Activated T-cell treated with anti-CD3 and anti-CD28 coated beads, Interleukin-2, amount 50 U/mL, for 24 hours (primary cell): ENCODE data around the gene CCDC80.

Experiments used
- DNase-seq: peaks from one replicate; pipeline ENCODE4 v3.0.0-alpha.2; 2020
- H3K27ac Mint-ChIP-seq: 2 replicates; pipeline ENCODE4 v1.8.0; 2020; ENCODE audit warnings: mild to moderate bottlenecking, mixed read lengths
- H3K27me3 Mint-ChIP-seq: 2 replicates; pipeline ENCODE4 v1.8.0; 2020; ENCODE audit warnings: mixed read lengths
- H3K36me3 Mint-ChIP-seq: 2 replicates; pipeline ENCODE4 v1.8.0; 2020; ENCODE audit warnings: low read depth, mixed read lengths
- H3K4me1 Mint-ChIP-seq: 2 replicates; pipeline ENCODE4 v1.8.0; 2020; ENCODE audit warnings: low read depth, mixed read lengths
- H3K4me3 Mint-ChIP-seq: 2 replicates; pipeline ENCODE4 v1.8.0; 2020; ENCODE audit warnings: mild to moderate bottlenecking, moderate library complexity, mixed read lengths
- H3K9me3 Mint-ChIP-seq: 2 replicates; pipeline ENCODE4 v1.8.0; 2020; ENCODE audit warnings: mixed read lengths

Gene CCDC80

GRCh38 chr3:112633191-112633590, 7.8 kb downstream of the CCDC80 start:
- no peak overlapping the region for H3K4me3 Mint-ChIP-seq
- no peaks in the 10 kb centered on the region for H3K36me3 Mint-ChIP-seq
- peaks cover 17% of the 10 kb centered on the region for H3K4me1 Mint-ChIP-seq
- no peaks in the 10 kb centered on the region for H3K27me3 Mint-ChIP-seq
- DNase-seq = no peak
- no peaks in the 10 kb centered on the region for H3K9me3 Mint-ChIP-seq
- no peak overlapping the region for H3K27ac Mint-ChIP-seq

GRCh38 chr3:112632596-112632995, 8.3 kb downstream of the CCDC80 start:
- peaks cover 17% of the 10 kb centered on the region for H3K4me1 Mint-ChIP-seq
- H3K36me3 Mint-ChIP-seq = no peaks in the 10 kb centered on the region
- H3K9me3 Mint-ChIP-seq = no peaks in the 10 kb centered on the region
- no peak overlapping the region for H3K27ac Mint-ChIP-seq
- DNase-seq = no peak
- no peak overlapping the region for H3K4me3 Mint-ChIP-seq
- H3K27me3 Mint-ChIP-seq = no peaks in the 10 kb centered on the region

- H3K4me1 Mint-ChIP-seq = peaks cover 17% of the 10 kb centered on the region
- no peaks in the 10 kb centered on the region for H3K9me3 Mint-ChIP-seq
Observed at GRCh38 chr3:112631257-112631656, 9.7 kb downstream of the CCDC80 start.

GRCh38 chr3:112629425-112629824, 11.5 kb downstream of the CCDC80 start:
- Mint-ChIP-seq H3K27ac (no peak overlapping the region), H3K36me3 (no peaks in the 10 kb centered on the region), H3K4me1 (peaks cover 6% of the 10 kb centered on the region)

More at GRCh38 chr3:112631257-112631656, 9.7 kb downstream of the CCDC80 start:
- no peaks in the 10 kb centered on the region for H3K27me3 Mint-ChIP-seq
- no peak overlapping the region for H3K4me3 Mint-ChIP-seq
- H3K27ac Mint-ChIP-seq = no peak overlapping the region
- DNase-seq = no peak
- no peaks in the 10 kb centered on the region for H3K36me3 Mint-ChIP-seq

GRCh38 chr3:112627919-112628466, 12.9 kb downstream of the CCDC80 start:
- no peak overlapping the region for H3K4me3 Mint-ChIP-seq
- H3K36me3 Mint-ChIP-seq = no peaks in the 10 kb centered on the region
- no peak for DNase-seq
- no peaks in the 10 kb centered on the region for H3K9me3 Mint-ChIP-seq
- no peak overlapping the region for H3K27ac Mint-ChIP-seq
- H3K4me1 Mint-ChIP-seq = peaks cover 6% of the 10 kb centered on the region
- H3K27me3 Mint-ChIP-seq = peaks cover 10% of the 10 kb centered on the region

More at GRCh38 chr3:112629425-112629824, 11.5 kb downstream of the CCDC80 start:
- H3K4me3 Mint-ChIP-seq = no peak overlapping the region
- no peak for DNase-seq
- peaks cover 2% of the 10 kb centered on the region for H3K27me3 Mint-ChIP-seq
- H3K9me3 Mint-ChIP-seq = no peaks in the 10 kb centered on the region

GRCh38 chr3:112627419-112627818, 13.5 kb downstream of the CCDC80 start:
- no peak for DNase-seq
- H3K4me3 Mint-ChIP-seq = no peak overlapping the region
- no peaks in the 10 kb centered on the region for H3K9me3 Mint-ChIP-seq
- H3K36me3 Mint-ChIP-seq = no peaks in the 10 kb centered on the region
- H3K27me3 Mint-ChIP-seq = peaks cover 12% of the 10 kb centered on the region
- H3K27ac Mint-ChIP-seq = no peak overlapping the region
- peaks cover 6% of the 10 kb centered on the region for H3K4me1 Mint-ChIP-seq

- peaks cover 14% of the 10 kb centered on the region for H3K27me3 Mint-ChIP-seq
- no peaks in the 10 kb centered on the region for H3K36me3 Mint-ChIP-seq
- H3K4me1 Mint-ChIP-seq = no peaks in the 10 kb centered on the region
- H3K9me3 Mint-ChIP-seq = no peaks in the 10 kb centered on the region
- H3K4me3 Mint-ChIP-seq = no peak overlapping the region
- H3K27ac Mint-ChIP-seq = no peak overlapping the region
- no peak for DNase-seq
Observed at GRCh38 chr3:112623717-112624116, 17.2 kb downstream of the CCDC80 start.

GRCh38 chr3:112623213-112623612, 17.7 kb downstream of the CCDC80 start:
- Mint-ChIP-seq H3K27me3 (peaks cover 14% of the 10 kb centered on the region), H3K36me3 (no peaks in the 10 kb centered on the region), H3K27ac (no peak overlapping the region), H3K4me1 (no peaks in the 10 kb centered on the region), H3K4me3 (no peak overlapping the region), H3K9me3 (no peaks in the 10 kb centered on the region)
- DNase-seq = no peak

GRCh38 chr3:112619295-112619694, 21.6 kb downstream of the CCDC80 start:
- no peak for DNase-seq
- Mint-ChIP-seq H3K4me1 (no peaks in the 10 kb centered on the region), H3K36me3 (no peaks in the 10 kb centered on the region), H3K27me3 (peaks cover 12% of the 10 kb centered on the region), H3K27ac (no peak overlapping the region), H3K4me3 (no peak overlapping the region), H3K9me3 (no peaks in the 10 kb centered on the region)

- H3K36me3 Mint-ChIP-seq = no peaks in the 10 kb centered on the region
- peaks cover 4% of the 10 kb centered on the region for H3K27me3 Mint-ChIP-seq
- H3K4me3 Mint-ChIP-seq = no peak overlapping the region
- H3K9me3 Mint-ChIP-seq = no peaks in the 10 kb centered on the region
- no peaks in the 10 kb centered on the region for H3K4me1 Mint-ChIP-seq
- H3K27ac Mint-ChIP-seq = no peak overlapping the region
- DNase-seq = no peak
Observed at GRCh38 chr3:112617285-112617684, 23.7 kb downstream of the CCDC80 start.

- Mint-ChIP-seq H3K4me3 (no peak overlapping the region), H3K36me3 (no peaks in the 10 kb centered on the region), H3K27ac (no peak overlapping the region), H3K27me3 (peaks cover 4% of the 10 kb centered on the region), H3K4me1 (no peaks in the 10 kb centered on the region), H3K9me3 (no peaks in the 10 kb centered on the region)
- no peak for DNase-seq
Observed at GRCh38 chr3:112615989-112616731, 24.8 kb downstream of the CCDC80 start.

GRCh38 chr3:112611752-112612515, 29.0 kb downstream of the CCDC80 start:
- Mint-ChIP-seq H3K9me3 (no peaks in the 10 kb centered on the region), H3K4me1 (no peaks in the 10 kb centered on the region), H3K27ac (no peak overlapping the region), H3K4me3 (no peak overlapping the region), H3K27me3 (peaks cover 8% of the 10 kb centered on the region), H3K36me3 (no peaks in the 10 kb centered on the region)
- DNase-seq = no peak

GRCh38 chr3:112610121-112610520, 30.8 kb downstream of the CCDC80 start:
- Mint-ChIP-seq H3K27me3 (peaks cover 8% of the 10 kb centered on the region), H3K36me3 (no peaks in the 10 kb centered on the region)

GRCh38 chr3:112607863-112608262, 33.1 kb downstream of the CCDC80 start:
- no peak for DNase-seq

More at GRCh38 chr3:112610121-112610520, 30.8 kb downstream of the CCDC80 start:
- no peak overlapping the region for H3K27ac Mint-ChIP-seq
- no peak overlapping the region for H3K4me3 Mint-ChIP-seq
- no peak for DNase-seq
- peaks cover 5% of the 10 kb centered on the region for H3K4me1 Mint-ChIP-seq
- no peaks in the 10 kb centered on the region for H3K9me3 Mint-ChIP-seq

GRCh38 chr3:112606098-112606497, 34.8 kb downstream of the CCDC80 start:
- Mint-ChIP-seq H3K4me1 (peaks cover 24% of the 10 kb centered on the region), H3K27me3 (peaks cover 4% of the 10 kb centered on the region), H3K36me3 (no peaks in the 10 kb centered on the region), H3K9me3 (no peaks in the 10 kb centered on the region), H3K4me3 (no peak overlapping the region), H3K27ac (no peak overlapping the region)
- no peak for DNase-seq

More at GRCh38 chr3:112607863-112608262, 33.1 kb downstream of the CCDC80 start:
- Mint-ChIP-seq H3K9me3 (no peaks in the 10 kb centered on the region), H3K36me3 (no peaks in the 10 kb centered on the region), H3K4me1 (peaks cover 12% of the 10 kb centered on the region), H3K27me3 (peaks cover 8% of the 10 kb centered on the region), H3K4me3 (no peak overlapping the region), H3K27ac (no peak overlapping the region)
